GM12864 (cell line): ENCODE results near the gene LRRTM4.

Experiments
- DNase-seq: peaks from one replicate; pipeline ENCODE4 v3.0.0-alpha.2; 2011; ENCODE audit warnings: low read depth
- H3K4me3 ChIP-seq: 2 replicates; pipeline ENCODE4 v1.5.1; 2011; ENCODE audit warnings: mild to moderate bottlenecking, low read depth, low read length, control low read depth
- CTCF ChIP-seq: IDR thresholded peaks from 2 replicates; pipeline ENCODE4 v1.5.1; 2011; ENCODE audit warnings: low read depth, mild to moderate bottlenecking, moderate library complexity, low read length, control low read depth, inconsistent platforms; ENCODE audit errors: missing control alignments

The LRRTM4 gene

DNA sequence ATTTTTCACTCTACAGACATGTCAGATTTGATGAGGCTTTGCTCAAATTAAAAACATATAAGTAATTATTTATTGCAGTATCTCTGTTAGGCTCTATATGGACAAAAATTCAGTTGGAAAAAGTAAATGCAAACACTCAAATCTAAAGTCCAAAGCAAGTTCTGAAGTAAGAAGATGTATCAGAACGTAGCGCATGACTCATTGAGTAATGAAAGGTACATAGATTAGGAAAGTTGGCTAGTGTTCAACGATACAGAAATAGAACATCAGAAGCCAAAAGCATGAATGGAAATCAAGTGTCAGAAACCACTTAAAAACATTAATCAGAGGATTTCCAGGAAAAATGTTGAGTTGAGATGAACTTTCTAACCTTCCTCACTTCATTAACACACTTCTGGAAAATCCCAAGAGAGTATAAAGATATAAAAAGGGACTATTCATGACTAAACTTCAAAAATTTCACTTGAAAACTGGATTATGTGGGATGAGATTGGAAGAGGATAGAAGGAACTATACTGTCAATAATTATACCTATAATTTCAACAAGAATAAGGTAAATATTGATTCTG lies 494.1 kb downstream of the LRRTM4 start:
- TF ChIP-seq CTCF = no peak
- DNase-seq = no peak
- H3K4me3 ChIP-seq = no peak overlapping the region

DNA sequence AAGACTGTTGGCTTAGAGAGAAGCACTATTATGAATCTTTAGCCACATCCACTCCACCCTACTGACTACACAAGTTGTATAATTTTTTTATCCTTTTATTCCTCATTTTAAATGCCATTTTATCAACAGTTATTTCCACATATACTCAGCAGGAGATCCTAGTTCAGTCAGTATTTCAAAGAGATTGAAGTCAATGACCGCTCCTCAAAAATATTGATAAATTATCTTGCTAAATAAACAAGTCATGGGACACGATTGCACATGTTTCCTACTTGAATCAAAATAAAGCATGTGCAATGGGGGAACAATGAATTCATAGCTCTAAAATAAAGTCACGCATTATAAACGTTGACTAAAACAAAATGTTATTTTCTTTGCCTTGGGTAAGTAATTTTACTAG lies 496.5 kb downstream of the LRRTM4 start:
- TF ChIP-seq CTCF = no peak

GRCh38 chr2:77021161-77021560 lies 501.0 kb downstream of the LRRTM4 start:
- TF ChIP-seq CTCF = no peak
- no peak for DNase-seq
- no peak overlapping the region for H3K4me3 ChIP-seq

More for the DNA sequence above, 496.5 kb downstream of the LRRTM4 start:
- H3K4me3 ChIP-seq = no peak overlapping the region
- no peak for DNase-seq

DNA sequence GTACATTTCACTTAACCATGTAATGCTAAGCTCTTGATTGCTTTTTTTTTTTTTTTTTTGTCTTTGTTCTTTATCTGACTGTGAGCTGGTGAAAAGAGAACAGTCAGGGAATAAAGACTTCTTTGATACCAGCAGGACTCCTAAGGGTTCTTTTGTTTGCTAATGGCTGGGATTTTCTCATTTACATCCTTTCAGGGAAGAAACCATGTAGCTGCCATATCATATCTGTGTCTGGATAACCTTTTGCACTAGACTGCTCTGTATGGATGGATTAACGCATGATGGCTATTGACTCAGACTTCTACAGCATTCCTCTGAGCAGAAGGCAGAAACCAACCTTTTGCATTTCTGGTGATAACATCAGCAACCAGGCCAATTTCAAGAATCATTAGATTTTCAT lies 504.0 kb downstream of the LRRTM4 start:
- TF ChIP-seq CTCF = no peak
- DNase-seq = no peak
- H3K4me3 ChIP-seq = no peak overlapping the region

- no peak for DNase-seq
- no peak for TF ChIP-seq CTCF
- H3K4me3 ChIP-seq = no peak overlapping the region
Measured at GRCh38 chr2:77017355-77017745, 504.8 kb downstream of the LRRTM4 start.

DNA sequence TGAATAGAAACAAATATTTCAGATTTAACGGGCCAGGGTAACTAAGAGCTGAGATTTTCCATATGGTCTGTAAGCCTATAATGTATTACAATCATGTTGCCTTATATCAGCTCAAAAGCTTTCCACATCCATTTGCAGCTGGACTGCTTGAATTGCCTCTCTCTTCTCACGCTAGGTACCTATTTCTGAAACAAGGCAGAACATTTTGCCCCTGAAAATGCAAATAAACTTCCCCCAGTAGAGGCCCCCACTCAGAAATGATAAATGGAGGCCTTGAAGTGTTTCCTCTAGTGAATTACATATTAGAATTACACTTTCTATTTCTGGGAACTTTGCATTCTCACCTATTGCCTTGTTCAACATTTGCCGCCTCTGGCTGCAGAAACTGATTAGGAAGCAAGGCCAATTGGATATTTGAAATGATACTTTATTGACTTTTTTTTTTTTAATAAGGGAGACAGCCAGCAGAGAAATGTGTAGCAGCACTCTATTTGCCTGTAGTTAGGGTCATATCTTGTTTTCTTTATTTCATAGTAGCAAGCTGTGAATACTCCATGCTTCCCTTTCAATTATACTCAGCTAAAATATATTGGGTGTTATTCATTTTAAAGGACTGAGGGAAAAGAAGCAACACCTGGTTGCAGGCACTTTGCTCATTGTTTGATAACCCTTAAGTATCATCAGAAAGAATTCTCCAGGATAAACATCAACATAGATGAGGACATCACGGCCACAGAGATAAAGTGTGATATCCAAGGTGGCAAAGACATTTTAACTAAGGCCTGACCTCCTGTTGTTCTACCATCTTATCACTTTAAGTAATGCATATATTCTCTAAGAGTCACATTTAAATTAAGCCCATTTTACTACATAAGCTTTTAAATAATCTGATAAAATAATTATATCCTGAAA lies 505.5 kb downstream of the LRRTM4 start:
- no peak for TF ChIP-seq CTCF
- H3K4me3 ChIP-seq = no peak overlapping the region
- no peak for DNase-seq
